HEK293 (cell line): ENCODE results near the gene C6orf47.

Source experiments
- GFI1B ChIP-seq: fragments of 450-650 bp; formaldehyde crosslinking; IDR thresholded peaks from 2 replicates; pipeline ENCODE4 v1.5.1; 2016; ENCODE audit warnings: missing biosample characterization, missing genetic modification characterization
- GLI4 ChIP-seq: fragments of 450-650 bp; formaldehyde crosslinking; IDR thresholded peaks from 2 replicates; pipeline ENCODE4 v1.5.1; 2016; ENCODE audit warnings: missing biosample characterization, missing genetic modification characterization
- MEIS1 ChIP-seq: sonication (generic); formaldehyde crosslinking; IDR thresholded peaks from 2 replicates; pipeline ENCODE4 v1.8.1; 2022; ENCODE audit warnings: missing genetic modification reagents, mild to moderate bottlenecking, borderline replicate concordance
- MYNN ChIP-seq: fragments of 450-650 bp; formaldehyde crosslinking; IDR thresholded peaks from 2 replicates; pipeline ENCODE4 v1.5.1; 2016; ENCODE audit warnings: missing biosample characterization, missing genetic modification characterization, borderline replicate concordance
- SALL2 ChIP-seq: fragments of 450-650 bp; formaldehyde crosslinking; IDR thresholded peaks from 2 replicates; pipeline ENCODE4 v1.5.0; 2017; ENCODE audit warnings: missing biosample characterization, mild to moderate bottlenecking, missing genetic modification characterization, borderline replicate concordance
- ZFP3 ChIP-seq: fragments of 450-650 bp; formaldehyde crosslinking; IDR thresholded peaks from 2 replicates; pipeline ENCODE4 v1.5.1; 2016; ENCODE audit warnings: low read depth, missing biosample characterization, missing genetic modification characterization
- ZFP69B ChIP-seq: fragments of 450-650 bp; formaldehyde crosslinking; IDR thresholded peaks from 2 replicates; pipeline ENCODE4 v1.5.1; 2016; ENCODE audit warnings: missing biosample characterization, missing genetic modification characterization
- ZNF16 ChIP-seq: fragments of 450-650 bp; formaldehyde crosslinking; IDR thresholded peaks from 2 replicates; pipeline ENCODE4 v1.5.1; 2016; ENCODE audit warnings: low read depth, missing biosample characterization, missing genetic modification characterization
- ZNF2 ChIP-seq: fragments of 450-650 bp; formaldehyde crosslinking; IDR thresholded peaks from 2 replicates; pipeline ENCODE4 v1.5.1; 2016; ENCODE audit warnings: missing biosample characterization, missing genetic modification characterization
- ZNF202 ChIP-seq: fragments of 450-650 bp; formaldehyde crosslinking; IDR thresholded peaks from 2 replicates; pipeline ENCODE4 v1.5.1; 2016; ENCODE audit warnings: missing biosample characterization, missing genetic modification characterization, borderline replicate concordance
- ZNF211 ChIP-seq: fragments of 450-650 bp; formaldehyde crosslinking; IDR thresholded peaks from 2 replicates; pipeline ENCODE4 v1.5.1; 2016; ENCODE audit warnings: low read depth, missing biosample characterization, missing genetic modification characterization
- ZNF223 ChIP-seq: fragments of 450-650 bp; formaldehyde crosslinking; IDR thresholded peaks from 2 replicates; pipeline ENCODE4 v1.5.1; 2016; ENCODE audit warnings: missing biosample characterization, missing genetic modification characterization
- ZNF24 ChIP-seq: fragments of 450-650 bp; formaldehyde crosslinking; IDR thresholded peaks from 2 replicates; pipeline ENCODE4 v1.5.1; 2016; ENCODE audit warnings: missing biosample characterization, missing genetic modification characterization
- ZNF302 ChIP-seq: fragments of 450-650 bp; formaldehyde crosslinking; IDR thresholded peaks from 2 replicates; pipeline ENCODE4 v1.5.1; 2016; ENCODE audit warnings: missing biosample characterization, missing genetic modification characterization, low read depth
- ZNF501 ChIP-seq: fragments of 450-650 bp; formaldehyde crosslinking; IDR thresholded peaks from 2 replicates; pipeline ENCODE4 v1.5.1; 2016; ENCODE audit warnings: missing biosample characterization, missing genetic modification characterization
- ZNF530 ChIP-seq: fragments of 450-650 bp; formaldehyde crosslinking; IDR thresholded peaks from 2 replicates; pipeline ENCODE4 v1.5.1; 2016; ENCODE audit warnings: low read depth, missing biosample characterization, missing genetic modification characterization
- ZNF777 ChIP-seq: fragments of 450-650 bp; formaldehyde crosslinking; IDR thresholded peaks from 2 replicates; pipeline ENCODE4 v1.5.1; 2017; ENCODE audit warnings: missing biosample characterization, missing genetic modification characterization, borderline replicate concordance
- ZSCAN30 ChIP-seq: fragments of 450-650 bp; IDR thresholded peaks from 2 replicates; pipeline ENCODE4 v1.5.1; 2018; ENCODE audit warnings: missing biosample characterization, mild to moderate bottlenecking, missing genetic modification characterization, moderate library complexity
- TF ChIP-seq, protein P1 (sequence below): fragments of 450-650 bp; formaldehyde crosslinking; IDR thresholded peaks from 2 replicates; pipeline ENCODE4 v1.5.1; 2016; ENCODE audit warnings: missing biosample characterization, missing genetic modification characterization
- TF ChIP-seq, protein P2 (sequence below): fragments of 450-650 bp; formaldehyde crosslinking; IDR thresholded peaks from 2 replicates; pipeline ENCODE4 v1.5.1; 2017; ENCODE audit warnings: missing biosample characterization, missing genetic modification characterization
- TF ChIP-seq, protein P3 (sequence below): fragments of 450-650 bp; formaldehyde crosslinking; IDR thresholded peaks from 2 replicates; pipeline ENCODE4 v1.5.1; 2016; ENCODE audit warnings: missing biosample characterization, missing genetic modification characterization, borderline replicate concordance
- TF ChIP-seq, protein P4 (sequence below): fragments of 450-650 bp; formaldehyde crosslinking; IDR thresholded peaks from 2 replicates; pipeline ENCODE4 v1.5.1; 2016; ENCODE audit warnings: missing biosample characterization, missing genetic modification characterization
- TF ChIP-seq, protein P5 (sequence below): fragments of 450-650 bp; formaldehyde crosslinking; IDR thresholded peaks from 2 replicates; pipeline ENCODE4 v1.5.1; 2016; ENCODE audit warnings: missing biosample characterization, missing genetic modification characterization, low read depth
- TF ChIP-seq, protein P6 (sequence below): fragments of 450-650 bp; formaldehyde crosslinking; IDR thresholded peaks from 2 replicates; pipeline ENCODE4 v1.5.0; 2017; ENCODE audit warnings: missing biosample characterization, missing genetic modification characterization, borderline replicate concordance

C6orf47 gene

DNA sequence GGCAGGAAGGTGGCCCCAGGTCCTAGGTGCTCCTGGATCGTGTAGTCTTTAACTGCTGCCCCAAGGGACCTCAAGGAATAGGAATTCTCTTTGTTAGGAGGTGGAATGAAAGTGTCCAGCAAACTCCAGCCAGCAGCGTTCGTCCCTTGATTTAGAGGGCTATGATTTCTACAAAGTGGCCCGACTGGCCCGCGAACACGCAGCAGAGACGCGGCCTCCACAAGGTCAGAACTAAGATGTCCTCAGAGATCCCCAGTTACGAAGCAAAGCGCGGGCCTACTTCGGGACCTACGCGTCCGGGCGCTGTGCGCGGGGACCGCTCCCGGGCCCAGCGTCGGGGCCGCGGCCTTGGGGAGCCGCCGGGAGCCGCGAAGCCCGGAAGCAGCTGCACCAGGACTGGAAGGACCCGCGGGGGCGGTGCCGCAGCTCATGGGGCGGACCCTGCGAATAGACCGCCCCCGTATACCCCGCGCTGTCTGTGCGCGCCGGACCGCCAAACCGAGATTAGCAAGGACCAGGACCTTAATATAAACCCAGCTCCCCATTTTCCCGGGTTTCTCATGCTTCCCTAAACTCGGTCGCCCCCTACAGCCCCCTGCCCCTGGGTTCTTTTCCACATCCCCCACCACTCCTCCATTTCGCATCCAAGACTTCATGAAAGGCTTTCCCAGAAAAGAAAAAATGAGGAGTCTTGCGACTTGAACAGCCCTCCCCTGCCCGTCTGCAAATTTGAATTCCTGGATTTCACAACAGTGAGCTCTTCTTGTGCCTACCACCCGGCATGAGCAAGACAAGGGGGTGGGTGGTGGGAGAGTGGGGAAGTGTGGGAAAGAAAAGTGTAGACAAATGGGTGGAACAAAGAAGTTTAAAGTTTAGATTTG is at the start of gene C6orf47 (continued):
- TF ChIP-seq, protein P1, sequence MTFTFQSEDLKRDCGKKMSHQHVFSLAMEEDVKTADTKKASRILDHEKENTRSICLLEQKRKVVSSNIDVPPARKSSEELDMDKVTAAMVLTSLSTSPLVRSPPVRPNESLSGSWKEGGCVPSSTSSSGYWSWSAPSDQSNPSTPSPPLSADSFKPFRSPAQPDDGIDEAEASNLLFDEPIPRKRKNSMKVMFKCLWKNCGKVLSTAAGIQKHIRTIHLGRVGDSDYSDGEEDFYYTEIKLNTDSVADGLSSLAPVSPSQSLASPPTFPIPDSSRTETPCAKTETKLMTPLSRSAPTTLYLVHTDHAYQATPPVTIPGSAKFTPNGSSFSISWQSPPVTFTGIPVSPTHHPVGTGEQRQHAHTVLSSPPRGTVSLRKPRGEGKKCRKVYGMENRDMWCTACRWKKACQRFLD (tag by site-specific recombination) = no peak
- TF ChIP-seq ZNF24 = no peak; the same call in 1 of the 2 replicates
- TF ChIP-seq ZNF2 (tag by site-specific recombination) = 0 out of 2 replicates have a peak, but pooled peaks have one; percentile 16
- no peak for TF ChIP-seq ZFP3
- no peak for TF ChIP-seq SALL2 (tag by site-specific recombination)
- TF ChIP-seq, protein P2, sequence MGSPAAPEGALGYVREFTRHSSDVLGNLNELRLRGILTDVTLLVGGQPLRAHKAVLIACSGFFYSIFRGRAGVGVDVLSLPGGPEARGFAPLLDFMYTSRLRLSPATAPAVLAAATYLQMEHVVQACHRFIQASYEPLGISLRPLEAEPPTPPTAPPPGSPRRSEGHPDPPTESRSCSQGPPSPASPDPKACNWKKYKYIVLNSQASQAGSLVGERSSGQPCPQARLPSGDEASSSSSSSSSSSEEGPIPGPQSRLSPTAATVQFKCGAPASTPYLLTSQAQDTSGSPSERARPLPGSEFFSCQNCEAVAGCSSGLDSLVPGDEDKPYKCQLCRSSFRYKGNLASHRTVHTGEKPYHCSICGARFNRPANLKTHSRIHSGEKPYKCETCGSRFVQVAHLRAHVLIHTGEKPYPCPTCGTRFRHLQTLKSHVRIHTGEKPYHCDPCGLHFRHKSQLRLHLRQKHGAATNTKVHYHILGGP (tag by site-specific recombination) = no peak
- peak; percentile 49; the same call in 1 of the 2 replicates for TF ChIP-seq ZNF501
- TF ChIP-seq ZSCAN30 = peak; percentile 96
- TF ChIP-seq GFI1B (tag by site-specific recombination) = no peak
- TF ChIP-seq MYNN (tag by site-specific recombination) = no peak
- TF ChIP-seq, protein P3, sequence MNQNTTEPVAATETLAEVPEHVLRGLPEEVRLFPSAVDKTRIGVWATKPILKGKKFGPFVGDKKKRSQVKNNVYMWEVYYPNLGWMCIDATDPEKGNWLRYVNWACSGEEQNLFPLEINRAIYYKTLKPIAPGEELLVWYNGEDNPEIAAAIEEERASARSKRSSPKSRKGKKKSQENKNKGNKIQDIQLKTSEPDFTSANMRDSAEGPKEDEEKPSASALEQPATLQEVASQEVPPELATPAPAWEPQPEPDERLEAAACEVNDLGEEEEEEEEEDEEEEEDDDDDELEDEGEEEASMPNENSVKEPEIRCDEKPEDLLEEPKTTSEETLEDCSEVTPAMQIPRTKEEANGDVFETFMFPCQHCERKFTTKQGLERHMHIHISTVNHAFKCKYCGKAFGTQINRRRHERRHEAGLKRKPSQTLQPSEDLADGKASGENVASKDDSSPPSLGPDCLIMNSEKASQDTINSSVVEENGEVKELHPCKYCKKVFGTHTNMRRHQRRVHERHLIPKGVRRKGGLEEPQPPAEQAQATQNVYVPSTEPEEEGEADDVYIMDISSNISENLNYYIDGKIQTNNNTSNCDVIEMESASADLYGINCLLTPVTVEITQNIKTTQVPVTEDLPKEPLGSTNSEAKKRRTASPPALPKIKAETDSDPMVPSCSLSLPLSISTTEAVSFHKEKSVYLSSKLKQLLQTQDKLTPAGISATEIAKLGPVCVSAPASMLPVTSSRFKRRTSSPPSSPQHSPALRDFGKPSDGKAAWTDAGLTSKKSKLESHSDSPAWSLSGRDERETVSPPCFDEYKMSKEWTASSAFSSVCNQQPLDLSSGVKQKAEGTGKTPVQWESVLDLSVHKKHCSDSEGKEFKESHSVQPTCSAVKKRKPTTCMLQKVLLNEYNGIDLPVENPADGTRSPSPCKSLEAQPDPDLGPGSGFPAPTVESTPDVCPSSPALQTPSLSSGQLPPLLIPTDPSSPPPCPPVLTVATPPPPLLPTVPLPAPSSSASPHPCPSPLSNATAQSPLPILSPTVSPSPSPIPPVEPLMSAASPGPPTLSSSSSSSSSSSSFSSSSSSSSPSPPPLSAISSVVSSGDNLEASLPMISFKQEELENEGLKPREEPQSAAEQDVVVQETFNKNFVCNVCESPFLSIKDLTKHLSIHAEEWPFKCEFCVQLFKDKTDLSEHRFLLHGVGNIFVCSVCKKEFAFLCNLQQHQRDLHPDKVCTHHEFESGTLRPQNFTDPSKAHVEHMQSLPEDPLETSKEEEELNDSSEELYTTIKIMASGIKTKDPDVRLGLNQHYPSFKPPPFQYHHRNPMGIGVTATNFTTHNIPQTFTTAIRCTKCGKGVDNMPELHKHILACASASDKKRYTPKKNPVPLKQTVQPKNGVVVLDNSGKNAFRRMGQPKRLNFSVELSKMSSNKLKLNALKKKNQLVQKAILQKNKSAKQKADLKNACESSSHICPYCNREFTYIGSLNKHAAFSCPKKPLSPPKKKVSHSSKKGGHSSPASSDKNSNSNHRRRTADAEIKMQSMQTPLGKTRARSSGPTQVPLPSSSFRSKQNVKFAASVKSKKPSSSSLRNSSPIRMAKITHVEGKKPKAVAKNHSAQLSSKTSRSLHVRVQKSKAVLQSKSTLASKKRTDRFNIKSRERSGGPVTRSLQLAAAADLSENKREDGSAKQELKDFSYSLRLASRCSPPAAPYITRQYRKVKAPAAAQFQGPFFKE (tag by site-specific recombination) = no peak
- TF ChIP-seq ZNF16 = no peak
- no peak for TF ChIP-seq ZNF777 (tag by site-specific recombination)
- peak; percentile 44; the same call in 1 of the 2 replicates for TF ChIP-seq ZFP69B (tag by site-specific recombination)
- TF ChIP-seq, protein P4, sequence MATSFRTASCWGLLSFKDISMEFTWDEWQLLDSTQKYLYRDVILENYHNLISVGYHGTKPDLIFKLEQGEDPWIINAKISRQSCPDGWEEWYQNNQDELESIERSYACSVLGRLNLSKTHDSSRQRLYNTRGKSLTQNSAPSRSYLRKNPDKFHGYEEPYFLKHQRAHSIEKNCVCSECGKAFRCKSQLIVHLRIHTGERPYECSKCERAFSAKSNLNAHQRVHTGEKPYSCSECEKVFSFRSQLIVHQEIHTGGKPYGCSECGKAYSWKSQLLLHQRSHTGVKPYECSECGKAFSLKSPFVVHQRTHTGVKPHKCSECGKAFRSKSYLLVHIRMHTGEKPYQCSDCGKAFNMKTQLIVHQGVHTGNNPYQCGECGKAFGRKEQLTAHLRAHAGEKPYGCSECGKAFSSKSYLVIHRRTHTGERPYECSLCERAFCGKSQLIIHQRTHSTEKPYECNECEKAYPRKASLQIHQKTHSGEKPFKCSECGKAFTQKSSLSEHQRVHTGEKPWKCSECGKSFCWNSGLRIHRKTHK (tag by site-specific recombination) = no peak
- TF ChIP-seq, protein P5, sequence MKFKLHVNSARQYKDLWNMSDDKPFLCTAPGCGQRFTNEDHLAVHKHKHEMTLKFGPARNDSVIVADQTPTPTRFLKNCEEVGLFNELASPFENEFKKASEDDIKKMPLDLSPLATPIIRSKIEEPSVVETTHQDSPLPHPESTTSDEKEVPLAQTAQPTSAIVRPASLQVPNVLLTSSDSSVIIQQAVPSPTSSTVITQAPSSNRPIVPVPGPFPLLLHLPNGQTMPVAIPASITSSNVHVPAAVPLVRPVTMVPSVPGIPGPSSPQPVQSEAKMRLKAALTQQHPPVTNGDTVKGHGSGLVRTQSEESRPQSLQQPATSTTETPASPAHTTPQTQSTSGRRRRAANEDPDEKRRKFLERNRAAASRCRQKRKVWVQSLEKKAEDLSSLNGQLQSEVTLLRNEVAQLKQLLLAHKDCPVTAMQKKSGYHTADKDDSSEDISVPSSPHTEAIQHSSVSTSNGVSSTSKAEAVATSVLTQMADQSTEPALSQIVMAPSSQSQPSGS (tag by site-specific recombination) = no peak
- TF ChIP-seq ZNF211 (tag by site-specific recombination) = no peak
- TF ChIP-seq, protein P6, sequence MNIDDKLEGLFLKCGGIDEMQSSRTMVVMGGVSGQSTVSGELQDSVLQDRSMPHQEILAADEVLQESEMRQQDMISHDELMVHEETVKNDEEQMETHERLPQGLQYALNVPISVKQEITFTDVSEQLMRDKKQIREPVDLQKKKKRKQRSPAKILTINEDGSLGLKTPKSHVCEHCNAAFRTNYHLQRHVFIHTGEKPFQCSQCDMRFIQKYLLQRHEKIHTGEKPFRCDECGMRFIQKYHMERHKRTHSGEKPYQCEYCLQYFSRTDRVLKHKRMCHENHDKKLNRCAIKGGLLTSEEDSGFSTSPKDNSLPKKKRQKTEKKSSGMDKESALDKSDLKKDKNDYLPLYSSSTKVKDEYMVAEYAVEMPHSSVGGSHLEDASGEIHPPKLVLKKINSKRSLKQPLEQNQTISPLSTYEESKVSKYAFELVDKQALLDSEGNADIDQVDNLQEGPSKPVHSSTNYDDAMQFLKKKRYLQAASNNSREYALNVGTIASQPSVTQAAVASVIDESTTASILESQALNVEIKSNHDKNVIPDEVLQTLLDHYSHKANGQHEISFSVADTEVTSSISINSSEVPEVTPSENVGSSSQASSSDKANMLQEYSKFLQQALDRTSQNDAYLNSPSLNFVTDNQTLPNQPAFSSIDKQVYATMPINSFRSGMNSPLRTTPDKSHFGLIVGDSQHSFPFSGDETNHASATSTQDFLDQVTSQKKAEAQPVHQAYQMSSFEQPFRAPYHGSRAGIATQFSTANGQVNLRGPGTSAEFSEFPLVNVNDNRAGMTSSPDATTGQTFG = no peak
- no peak for TF ChIP-seq ZNF302
- TF ChIP-seq GLI4 (tag by site-specific recombination) = 0 out of 2 replicates have a peak, but pooled peaks have one; percentile 24
- TF ChIP-seq ZNF530 (tag by site-specific recombination) = no peak
- TF ChIP-seq ZNF223 (tag by site-specific recombination) = no peak
- no peak for TF ChIP-seq ZNF202 (tag by site-specific recombination)
- TF ChIP-seq MEIS1 (CRISPR knock-in tag) = no peak
